Esophagus muscularis mucosa (tissue), 4 donors: ENCODE results near the gene RFX3.

Experiments used
- EP300 ChIP-seq: sonication (generic); formaldehyde crosslinking; IDR thresholded peaks from one replicate; pipeline ENCODE4 v1.6.1; 2017; ENCODE audit warnings: antibody characterized with exemption
- POLR2A ChIP-seq: fragments of 450-650 bp; IDR thresholded peaks from one replicate; pipeline ENCODE4 v1.6.1; 2017; ENCODE audit warnings: antibody characterized with exemption, moderate library complexity, mild to moderate bottlenecking, low read depth
- POLR2AphosphoS5 ChIP-seq, 2 donors: sonication (generic); formaldehyde crosslinking; IDR thresholded peaks; one replicate each; pipeline ENCODE4 v1.6.1; 2017; ENCODE audit warnings: antibody characterized with exemption in 2 of 2
- TF ChIP-seq, protein P1 (sequence below), 3 experiments: fragments of 200-600 bp in 2 of 3; fragments of 450-650 bp in 1 of 3; sonication (generic) in 2 of 3; IDR thresholded peaks; one replicate each; pipeline ENCODE4 v1.5.1; 2017 to 2019; ENCODE audit warnings: antibody characterized with exemption in 3 of 3, mild to moderate bottlenecking in 2 of 3, moderate library complexity in 1 of 3

DNA sequence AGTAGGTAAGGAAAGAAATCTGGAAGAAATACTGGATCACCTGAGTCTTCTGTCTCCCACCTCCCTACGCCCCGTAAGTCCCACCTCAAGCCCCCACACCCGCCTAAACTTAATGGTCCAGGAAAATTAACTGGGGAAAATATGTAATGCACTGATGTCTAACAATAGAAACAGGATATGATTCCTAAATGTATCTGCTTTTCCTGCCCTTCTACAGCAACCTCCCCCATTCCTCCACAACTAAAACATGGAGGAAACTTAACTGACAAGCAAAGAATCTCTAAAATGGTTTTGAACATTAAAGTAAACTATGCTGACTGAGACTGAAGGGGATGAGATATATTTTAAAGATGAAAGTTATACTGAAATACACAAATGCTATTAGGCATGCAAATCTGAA is 10.4 kb downstream of the RFX3 start:
- TF ChIP-seq EP300 (no peak), POLR2A (no peak), POLR2AphosphoS5 (IDR thresholded peaks at IDR 0.05) (no peak)
- TF ChIP-seq, protein P1, sequence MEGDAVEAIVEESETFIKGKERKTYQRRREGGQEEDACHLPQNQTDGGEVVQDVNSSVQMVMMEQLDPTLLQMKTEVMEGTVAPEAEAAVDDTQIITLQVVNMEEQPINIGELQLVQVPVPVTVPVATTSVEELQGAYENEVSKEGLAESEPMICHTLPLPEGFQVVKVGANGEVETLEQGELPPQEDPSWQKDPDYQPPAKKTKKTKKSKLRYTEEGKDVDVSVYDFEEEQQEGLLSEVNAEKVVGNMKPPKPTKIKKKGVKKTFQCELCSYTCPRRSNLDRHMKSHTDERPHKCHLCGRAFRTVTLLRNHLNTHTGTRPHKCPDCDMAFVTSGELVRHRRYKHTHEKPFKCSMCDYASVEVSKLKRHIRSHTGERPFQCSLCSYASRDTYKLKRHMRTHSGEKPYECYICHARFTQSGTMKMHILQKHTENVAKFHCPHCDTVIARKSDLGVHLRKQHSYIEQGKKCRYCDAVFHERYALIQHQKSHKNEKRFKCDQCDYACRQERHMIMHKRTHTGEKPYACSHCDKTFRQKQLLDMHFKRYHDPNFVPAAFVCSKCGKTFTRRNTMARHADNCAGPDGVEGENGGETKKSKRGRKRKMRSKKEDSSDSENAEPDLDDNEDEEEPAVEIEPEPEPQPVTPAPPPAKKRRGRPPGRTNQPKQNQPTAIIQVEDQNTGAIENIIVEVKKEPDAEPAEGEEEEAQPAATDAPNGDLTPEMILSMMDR (IDR thresholded peaks at IDR 0.05) = no peak
